Karpas-422 (cell line): ENCODE data around the gene SLC13A4. TPM values are rescaled to one million over a fixed set of nuclear protein-coding genes. Genes with fewer than 3 reads are reported as not detected.

Source experiments
- DNase-seq: peaks from one replicate; pipeline ENCODE4 v3.0.0-alpha.2; 2015
- H2AFZ ChIP-seq: fragments of 200-600 bp; sonication (generic); 2 replicates; pipeline ENCODE4 v1.6.1; 2014; ENCODE audit warnings: antibody characterized with exemption, low read length, mixed read lengths
- H3K27ac ChIP-seq: fragments of 200-600 bp; sonication (generic); 2 replicates; pipeline ENCODE4 v1.5.1; 2014; ENCODE audit warnings: mild to moderate bottlenecking, low read length, moderate library complexity
- H3K27me3 ChIP-seq: fragments of 200-600 bp; sonication (generic); 2 replicates; pipeline ENCODE4 v1.6.1; 2014; ENCODE audit warnings: low read length, mixed read lengths
- H3K36me3 ChIP-seq: fragments of 200-600 bp; sonication (generic); 2 replicates; pipeline ENCODE4 v1.6.1; 2014; ENCODE audit warnings: low read length, mixed read lengths; ENCODE audit not compliant: insufficient read depth
- H3K4me1 ChIP-seq: fragments of 200-600 bp; sonication (generic); 2 replicates; pipeline ENCODE4 v1.6.1; 2014; ENCODE audit warnings: mild to moderate bottlenecking, low read length, mixed read lengths
- H3K4me2 ChIP-seq: fragments of 200-600 bp; sonication (generic); 2 replicates; pipeline ENCODE4 v1.6.1; 2014; ENCODE audit warnings: low read length, low read depth, mild to moderate bottlenecking; ENCODE audit not compliant: poor library complexity, severe bottlenecking
- H3K4me3 ChIP-seq: fragments of 200-600 bp; sonication (generic); 2 replicates; pipeline ENCODE4 v1.5.1; 2014; ENCODE audit warnings: mild to moderate bottlenecking, antibody characterized with exemption, low read length, mixed read lengths
- H3K79me2 ChIP-seq: fragments of 200-600 bp; sonication (generic); 2 replicates; pipeline ENCODE4 v1.6.1; 2014; ENCODE audit warnings: mild to moderate bottlenecking, low read length, mixed read lengths
- H3K9ac ChIP-seq: fragments of 200-600 bp; sonication (generic); 2 replicates; pipeline ENCODE4 v1.6.0; 2014; ENCODE audit warnings: low read length
- H3K9me2 ChIP-seq: fragments of 200-600 bp; sonication (generic), shearing (Covaris generic); replicated peaks from 2 replicates; pipeline ENCODE4 v1.6.0; 2014; ENCODE audit warnings: mild to moderate bottlenecking, low read length, moderate library complexity; ENCODE audit not compliant: insufficient read depth
- H3K9me3 ChIP-seq: fragments of 300-700, 200-600 bp; sonication (generic); 2 replicates; pipeline ENCODE4 v1.6.1; 2014; ENCODE audit warnings: low read length, mixed read lengths
- H4K20me1 ChIP-seq: fragments of 200-600 bp; sonication (generic); 2 replicates; pipeline ENCODE4 v1.6.1; 2014; ENCODE audit warnings: mild to moderate bottlenecking, antibody characterized with exemption, low read length, low read depth; ENCODE audit not compliant: insufficient read depth
- total RNA-seq: library from RNA; depleted of rRNA; stranded (reverse); fragments of >200 nt; shearing (Covaris generic); gene quantifications from 2 replicates; pipeline ENCODE4 v1.2.3, GENCODE V29; 2014; ENCODE audit warnings: low replicate concordance

Gene SLC13A4
- total RNA-seq, 1 experiment from 2014 or later = not detected

- no peak overlapping the region for H3K4me3 ChIP-seq
- no peak overlapping the region for H3K9ac ChIP-seq
- no peaks in the 10 kb centered on the region for H3K79me2 ChIP-seq
- no peak overlapping the region for H3K27ac ChIP-seq
- DNase-seq = no peak
- H4K20me1 ChIP-seq = no peaks in the 10 kb centered on the region
- no peak overlapping the region for H3K4me2 ChIP-seq
- H2AFZ ChIP-seq = no peak overlapping the region
- H3K27me3 ChIP-seq = no peaks in the 10 kb centered on the region
- H3K9me2 ChIP-seq = no peaks in the 10 kb centered on the region
- no peaks in the 10 kb centered on the region for H3K9me3 ChIP-seq
- H3K36me3 ChIP-seq = no peaks in the 10 kb centered on the region
- no peaks in the 10 kb centered on the region for H3K4me1 ChIP-seq
Observed at GRCh38 chr7:135718794-135719437, 9.1 kb downstream of the SLC13A4 start.

GRCh38 chr7:135718219-135718618, 9.8 kb downstream of the SLC13A4 start:
- H3K4me2 ChIP-seq = no peak overlapping the region
- H3K4me3 ChIP-seq = no peak overlapping the region
- no peaks in the 10 kb centered on the region for H3K79me2 ChIP-seq
- H4K20me1 ChIP-seq = no peaks in the 10 kb centered on the region
- H2AFZ ChIP-seq = no peak overlapping the region
- H3K9me2 ChIP-seq = no peaks in the 10 kb centered on the region
- no peaks in the 10 kb centered on the region for H3K36me3 ChIP-seq
- no peaks in the 10 kb centered on the region for H3K9me3 ChIP-seq
- H3K9ac ChIP-seq = no peak overlapping the region
- no peak overlapping the region for H3K27ac ChIP-seq
- no peak for DNase-seq
- H3K27me3 ChIP-seq = no peaks in the 10 kb centered on the region
- H3K4me1 ChIP-seq = no peaks in the 10 kb centered on the region

GRCh38 chr7:135717693-135718092, 10.3 kb downstream of the SLC13A4 start:
- Histone ChIP-seq H3K36me3 (no peaks in the 10 kb centered on the region), H3K9me3 (no peaks in the 10 kb centered on the region), H2AFZ (no peak overlapping the region), H3K27me3 (no peaks in the 10 kb centered on the region), H3K4me1 (no peaks in the 10 kb centered on the region), H3K9ac (no peak overlapping the region), H4K20me1 (no peaks in the 10 kb centered on the region), H3K4me2 (no peak overlapping the region), H3K27ac (no peak overlapping the region), H3K9me2 (no peaks in the 10 kb centered on the region), H3K4me3 (no peak overlapping the region), H3K79me2 (no peaks in the 10 kb centered on the region)
- no peak for DNase-seq

GRCh38 chr7:135716677-135717238, 11.2 kb downstream of the SLC13A4 start:
- no peak overlapping the region for H3K4me2 ChIP-seq
- no peaks in the 10 kb centered on the region for H3K9me2 ChIP-seq
- H3K9me3 ChIP-seq = no peaks in the 10 kb centered on the region
- H3K4me3 ChIP-seq = no peak overlapping the region
- H3K4me1 ChIP-seq = no peaks in the 10 kb centered on the region
- no peak overlapping the region for H2AFZ ChIP-seq
- no peaks in the 10 kb centered on the region for H4K20me1 ChIP-seq
- no peak overlapping the region for H3K9ac ChIP-seq
- H3K27ac ChIP-seq = no peak overlapping the region
- no peaks in the 10 kb centered on the region for H3K79me2 ChIP-seq
- no peak for DNase-seq
- no peaks in the 10 kb centered on the region for H3K36me3 ChIP-seq
- H3K27me3 ChIP-seq = no peaks in the 10 kb centered on the region

- Histone ChIP-seq H3K9ac (no peak overlapping the region), H3K36me3 (no peaks in the 10 kb centered on the region), H3K4me2 (no peak overlapping the region), H3K27ac (no peak overlapping the region), H3K4me3 (no peak overlapping the region), H3K9me3 (no peaks in the 10 kb centered on the region), H3K27me3 (no peaks in the 10 kb centered on the region), H4K20me1 (no peaks in the 10 kb centered on the region), H2AFZ (no peak overlapping the region), H3K79me2 (no peaks in the 10 kb centered on the region), H3K4me1 (no peaks in the 10 kb centered on the region), H3K9me2 (no peaks in the 10 kb centered on the region)
- no peak for DNase-seq
Observed at GRCh38 chr7:135715673-135716072, 12.3 kb downstream of the SLC13A4 start.

GRCh38 chr7:135715055-135715522, 12.9 kb downstream of the SLC13A4 start:
- no peaks in the 10 kb centered on the region for H3K27me3 ChIP-seq
- DNase-seq = no peak
- no peak overlapping the region for H3K4me3 ChIP-seq
- no peaks in the 10 kb centered on the region for H3K4me1 ChIP-seq
- no peaks in the 10 kb centered on the region for H3K9me3 ChIP-seq
- no peaks in the 10 kb centered on the region for H3K79me2 ChIP-seq
- no peaks in the 10 kb centered on the region for H3K36me3 ChIP-seq
- H3K9me2 ChIP-seq = no peaks in the 10 kb centered on the region
- no peak overlapping the region for H3K4me2 ChIP-seq
- H3K27ac ChIP-seq = no peak overlapping the region
- no peak overlapping the region for H3K9ac ChIP-seq
- H4K20me1 ChIP-seq = no peaks in the 10 kb centered on the region
- H2AFZ ChIP-seq = no peak overlapping the region

GRCh38 chr7:135714534-135715009, 13.4 kb downstream of the SLC13A4 start:
- Histone ChIP-seq H3K4me3 (no peak overlapping the region), H3K9ac (no peak overlapping the region), H4K20me1 (no peaks in the 10 kb centered on the region), H3K36me3 (no peaks in the 10 kb centered on the region), H2AFZ (no peak overlapping the region), H3K9me3 (no peaks in the 10 kb centered on the region), H3K27me3 (no peaks in the 10 kb centered on the region), H3K27ac (no peak overlapping the region), H3K9me2 (no peaks in the 10 kb centered on the region), H3K4me1 (no peaks in the 10 kb centered on the region), H3K79me2 (no peaks in the 10 kb centered on the region), H3K4me2 (no peak overlapping the region)
- no peak for DNase-seq

GRCh38 chr7:135713836-135714470, 14.0 kb downstream of the SLC13A4 start:
- Histone ChIP-seq H3K4me2 (no peak overlapping the region), H3K4me3 (no peak overlapping the region), H3K36me3 (no peaks in the 10 kb centered on the region), H3K4me1 (no peaks in the 10 kb centered on the region), H3K9me3 (no peaks in the 10 kb centered on the region), H3K9ac (no peak overlapping the region), H4K20me1 (no peaks in the 10 kb centered on the region), H3K27me3 (no peaks in the 10 kb centered on the region), H2AFZ (no peak overlapping the region), H3K79me2 (no peaks in the 10 kb centered on the region), H3K9me2 (no peaks in the 10 kb centered on the region), H3K27ac (no peak overlapping the region)
- no peak for DNase-seq
